Measurements from ENCODE around the gene EBLN1.
A peak's percentile ranks its signal among the peaks of the same experiment; 100 is the strongest.

EBLN1 gene

GRCh38 chr10:22229802-22230157 lies 12.0 kb upstream of the EBLN1 start:
- no peak for TF ChIP-seq CTCF (IDR thresholded peaks at IDR 0.05; ENCODE audit: low read length)
- no peak for TF ChIP-seq EZH2 (optimal IDR thresholded peaks at IDR 0.05; ENCODE audit: low read depth, low read length)
- no peak for TF ChIP-seq EZH2phosphoT487 (IDR thresholded peaks at IDR 0.05; ENCODE audit: low read length)
- Histone ChIP-seq H3K27ac (ENCODE audit: low read length) (no peak overlapping the region), H3K9ac (ENCODE audit: low read length) (peak overlapping the region; percentile 18; the same call in 1 of the 2 replicates), H3F3A (ENCODE audit: insufficient read depth, low read length) (peaks cover 19% of the 10 kb centered on the region), H4K20me1 (ENCODE audit: insufficient read depth, low read length) (no peaks in the 10 kb centered on the region), H3K9me2 (replicated peaks; ENCODE audit: insufficient read depth, low read length) (no peaks in the 10 kb centered on the region), H3K27me3 (replicated peaks; ENCODE audit: insufficient read depth, low read length) (no peaks in the 10 kb centered on the region), H3K36me3 (replicated peaks; ENCODE audit: insufficient read depth, low read length) (no peaks in the 10 kb centered on the region), H3K79me2 (ENCODE audit: low read length) (no peaks in the 10 kb centered on the region), H2AFZ (ENCODE audit: low read length) (peak overlapping the region; percentile 72), H3K9me3 (replicated peaks; ENCODE audit: insufficient read depth, low read length) (no peaks in the 10 kb centered on the region), H3K4me3 (ENCODE audit: low read length) (peak overlapping the region; percentile 52), H3K4me2 (ENCODE audit: low read depth, low read length) (peak overlapping the region; percentile 55), H3K4me1 (ENCODE audit: low read length) (peaks cover 10% of the 10 kb centered on the region)
- DNase-seq, result no peak

- Histone ChIP-seq H3K9me3 (replicated peaks; ENCODE audit: insufficient read depth, low read length) (no peaks in the 10 kb centered on the region), H3K27ac (ENCODE audit: low read length) (peak overlapping the region; percentile 68; the same call in 1 of the 2 replicates), H3K9ac (ENCODE audit: low read length) (peak overlapping the region; percentile 69; the same call in 1 of the 2 replicates), H3K27me3 (replicated peaks; ENCODE audit: insufficient read depth, low read length) (no peaks in the 10 kb centered on the region), H3K4me1 (ENCODE audit: low read length) (peaks cover 10% of the 10 kb centered on the region), H3K36me3 (replicated peaks; ENCODE audit: insufficient read depth, low read length) (no peaks in the 10 kb centered on the region), H2AFZ (ENCODE audit: low read length) (peak overlapping the region; percentile 72), H4K20me1 (ENCODE audit: insufficient read depth, low read length) (no peaks in the 10 kb centered on the region), H3K79me2 (ENCODE audit: low read length) (no peaks in the 10 kb centered on the region), H3F3A (ENCODE audit: insufficient read depth, low read length) (peaks cover 19% of the 10 kb centered on the region), H3K4me3 (ENCODE audit: low read length) (peak overlapping the region; percentile 52), H3K9me2 (replicated peaks; ENCODE audit: insufficient read depth, low read length) (no peaks in the 10 kb centered on the region), H3K4me2 (ENCODE audit: low read depth, low read length) (peak overlapping the region; percentile 55)
- TF ChIP-seq EZH2phosphoT487 (IDR thresholded peaks at IDR 0.05; ENCODE audit: low read length) (no peak), CTCF (IDR thresholded peaks at IDR 0.05; ENCODE audit: low read length) (no peak), EZH2 (optimal IDR thresholded peaks at IDR 0.05; ENCODE audit: low read depth, low read length) (no peak)
- peak; percentile 82 for DNase-seq
These were observed 11.4 kb upstream of the EBLN1 start for GRCh38 chr10:22228943-22229801.

GRCh38 chr10:22228167-22228938 lies 10.5 kb upstream of the EBLN1 start:
- TF ChIP-seq EZH2 (optimal IDR thresholded peaks at IDR 0.05; ENCODE audit: low read depth, low read length) (no peak), EZH2phosphoT487 (IDR thresholded peaks at IDR 0.05; ENCODE audit: low read length) (no peak)
- Histone ChIP-seq H4K20me1 (ENCODE audit: insufficient read depth, low read length) (no peaks in the 10 kb centered on the region), H3K9me2 (replicated peaks; ENCODE audit: insufficient read depth, low read length) (no peaks in the 10 kb centered on the region), H3K27ac (ENCODE audit: low read length) (peak overlapping the region; percentile 68; the same call in 1 of the 2 replicates), H3K27me3 (replicated peaks; ENCODE audit: insufficient read depth, low read length) (no peaks in the 10 kb centered on the region), H3K4me1 (ENCODE audit: low read length) (peaks cover 10% of the 10 kb centered on the region), H3K9ac (ENCODE audit: low read length) (peak overlapping the region; percentile 69; the same call in 1 of the 2 replicates), H3K4me2 (ENCODE audit: low read depth, low read length) (peak overlapping the region; percentile 55), H3K9me3 (replicated peaks; ENCODE audit: insufficient read depth, low read length) (no peaks in the 10 kb centered on the region), H3K4me3 (ENCODE audit: low read length) (peak overlapping the region; percentile 52), H3K79me2 (ENCODE audit: low read length) (no peaks in the 10 kb centered on the region), H3F3A (ENCODE audit: insufficient read depth, low read length) (peaks cover 19% of the 10 kb centered on the region), H2AFZ (ENCODE audit: low read length) (peak overlapping the region; percentile 54; the same call in 1 of the 2 replicates), H3K36me3 (replicated peaks; ENCODE audit: insufficient read depth, low read length) (no peaks in the 10 kb centered on the region)
- DNase-seq, result no peak
